ENCODE measurements around the gene ZBTB14. TPM values are rescaled to one million over a fixed set of nuclear protein-coding genes. Genes with fewer than 3 reads are reported as not detected.
A peak's percentile ranks its signal among the peaks of the same experiment; 100 is the strongest.

ZBTB14 gene
- total RNA-seq (2014; rRNA removed; shearing (Covaris generic)): 7.4 and 21.9 TPM in 2 replicates

DNA sequence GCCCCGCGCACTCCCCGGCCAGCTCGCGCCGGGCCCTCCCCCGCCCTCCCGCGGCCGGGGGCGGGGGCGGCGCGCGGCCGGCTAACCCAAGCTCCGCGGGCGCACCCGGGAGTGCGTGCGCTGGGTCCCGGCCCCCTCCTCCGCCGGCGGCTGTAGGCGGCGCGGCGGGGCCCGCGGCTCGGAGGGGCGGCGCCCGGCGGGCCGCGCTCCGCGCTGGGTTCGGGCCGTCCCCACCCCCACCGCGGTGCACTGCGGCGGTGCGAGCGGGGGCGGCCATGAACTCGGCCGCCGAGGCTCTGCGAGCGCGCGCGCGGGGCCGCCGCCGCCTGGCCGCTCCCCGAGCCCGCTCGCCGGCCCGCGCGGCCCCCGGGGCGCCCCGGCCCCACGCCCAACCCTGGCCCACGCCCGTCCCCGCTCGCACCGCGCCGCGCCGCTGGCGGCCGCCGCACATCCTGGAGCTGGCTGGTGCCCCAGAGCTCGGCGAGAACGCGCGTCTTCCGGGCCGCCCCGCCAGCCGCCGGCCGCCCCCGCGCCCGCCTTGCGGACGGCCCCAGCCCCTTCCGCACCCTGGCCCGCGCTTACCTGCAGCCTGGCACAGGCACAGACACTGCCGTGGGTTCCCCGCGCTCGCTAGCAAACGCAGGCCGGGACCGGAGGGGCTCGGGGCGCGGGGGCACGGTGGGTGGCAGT lies at the start of gene ZBTB14:
Gene ZBTB14, minus strand, starts transcription at position 496 of the 690 bp plus-strand sequence. CDS start 2,480 bp downstream, outside the sequence.
- in situ Hi-C loops (cut with HindIII; ENCODE audit: low sequenced_read_pairs): no loop called here
- DNase-seq (ENCODE audit: low spot score): peak; percentile 32

GRCh38 chr18:5339202-5339834 lies 43.8 kb upstream of the ZBTB14 start:
- in situ Hi-C loops (cut with HindIII; ENCODE audit: low sequenced_read_pairs): no loop called here
- no peak for DNase-seq (ENCODE audit: low spot score)

DNA sequence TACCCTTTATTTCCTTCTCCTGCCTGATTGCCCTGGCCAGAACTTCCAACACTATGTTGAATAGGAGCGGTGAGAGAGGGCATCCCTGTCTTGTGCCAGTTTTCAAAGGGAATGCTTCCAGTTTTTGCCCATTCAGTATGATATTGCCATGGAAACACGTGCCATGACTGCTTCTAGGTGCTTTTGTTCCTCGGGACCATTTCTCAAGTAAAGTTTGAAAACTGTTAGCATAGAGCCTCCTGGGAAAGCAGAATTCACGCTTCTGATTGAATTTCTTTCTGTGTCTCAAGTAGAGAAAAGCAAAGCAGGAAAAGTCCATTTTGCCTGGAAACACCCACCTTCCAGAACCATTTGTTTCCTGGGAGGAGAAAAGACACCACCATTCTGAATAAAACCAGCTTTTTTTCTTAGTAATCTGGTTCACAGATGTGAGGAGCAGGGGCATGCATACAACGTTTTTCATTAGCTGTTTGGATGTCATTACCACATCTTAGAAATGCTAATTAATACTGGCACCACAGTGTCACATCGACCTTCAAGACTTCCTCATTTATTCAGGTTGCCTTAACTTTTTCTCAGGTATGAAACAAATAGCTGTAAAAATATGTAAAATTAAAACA lies 39.0 kb upstream of the ZBTB14 start:
- no peak for DNase-seq (ENCODE audit: low spot score)
- in situ Hi-C loops (cut with HindIII; ENCODE audit: low sequenced_read_pairs): no loop called here

DNA sequence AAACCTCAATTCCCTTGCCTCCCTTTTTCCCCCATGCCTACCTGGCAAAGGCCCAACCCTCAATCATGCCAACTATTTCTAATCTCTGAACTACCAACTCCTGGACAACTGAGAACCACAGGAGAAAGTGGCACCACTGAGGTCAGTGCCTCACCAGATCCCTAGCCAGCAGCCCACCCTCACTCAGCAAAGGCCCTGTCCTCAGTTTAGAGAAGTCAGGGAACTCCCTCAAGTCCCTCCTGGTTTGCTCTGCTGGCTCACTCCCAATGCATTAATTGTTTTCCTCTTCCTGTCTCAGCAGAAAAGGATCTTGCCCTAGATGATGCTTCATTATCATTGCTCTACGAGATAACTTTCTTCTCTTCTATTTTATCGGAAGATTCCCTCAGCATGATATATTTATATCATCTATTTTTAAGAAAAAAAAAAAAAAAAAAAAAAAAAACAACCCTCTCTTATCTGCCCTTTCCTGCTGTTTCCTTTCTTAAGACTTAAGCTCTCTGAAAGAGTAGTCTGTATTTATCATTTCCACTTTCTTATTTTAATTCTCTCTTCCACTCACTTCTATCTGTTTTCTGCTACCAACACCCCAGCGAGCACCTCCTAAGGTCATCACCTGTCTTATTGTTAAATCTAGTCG lies 22.7 kb upstream of the ZBTB14 start:
- DNase-seq (ENCODE audit: low spot score): no peak
- in situ Hi-C loops (cut with HindIII; ENCODE audit: low sequenced_read_pairs): no loop called here

DNA sequence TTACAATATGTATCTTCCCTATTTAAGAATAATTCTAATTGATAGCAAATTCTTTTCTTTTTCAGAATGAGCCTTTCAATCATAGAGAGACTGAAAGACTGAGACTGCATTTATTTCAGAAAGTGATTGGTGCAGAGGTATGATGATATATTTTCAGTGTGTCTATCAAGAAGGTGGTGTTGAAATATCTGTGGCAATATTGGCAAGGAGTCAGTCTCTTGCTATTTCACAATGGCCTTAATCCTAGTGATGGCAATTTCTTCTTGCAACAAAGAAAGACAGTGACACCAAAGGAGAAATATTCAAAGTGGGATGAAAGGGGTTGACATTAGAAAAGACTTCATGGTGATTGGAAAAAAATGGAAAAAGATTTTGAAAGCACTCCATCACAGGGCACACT lies 21.7 kb upstream of the ZBTB14 start:
- no peak for DNase-seq (ENCODE audit: low spot score)
- in situ Hi-C loops (cut with HindIII; ENCODE audit: low sequenced_read_pairs): no loop called here

DNA sequence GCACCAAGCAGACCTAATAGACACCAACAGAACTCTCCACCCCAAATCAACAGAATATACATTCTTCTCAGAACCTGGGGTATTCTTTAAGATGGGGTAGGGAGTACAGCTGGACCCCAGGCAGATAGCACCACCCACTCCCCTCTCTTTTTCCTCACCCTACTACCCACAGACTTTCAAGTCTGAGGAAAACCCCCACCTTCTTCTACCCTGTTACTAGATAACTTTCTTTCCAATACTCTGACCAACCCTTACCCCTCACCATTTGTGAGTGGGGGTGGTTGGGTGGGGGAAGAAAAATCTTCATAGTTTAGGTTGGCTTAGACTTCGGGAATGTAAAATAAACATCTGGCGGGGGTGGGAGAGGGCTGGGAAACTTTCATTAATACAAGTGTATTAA lies 20.3 kb upstream of the ZBTB14 start:
- no peak for DNase-seq (ENCODE audit: low spot score)
- in situ Hi-C loops (cut with HindIII; ENCODE audit: low sequenced_read_pairs): no loop called here

- peak; percentile 47 for DNase-seq (ENCODE audit: low spot score)
- in situ Hi-C loops (cut with HindIII; ENCODE audit: low sequenced_read_pairs): no loop called here
Measured at GRCh38 chr18:5311301-5311989, 15.9 kb upstream of the ZBTB14 start.

GRCh38 chr18:5309888-5310470 lies 14.5 kb upstream of the ZBTB14 start:
- in situ Hi-C loops (cut with HindIII; ENCODE audit: low sequenced_read_pairs): no loop called here
- no peak for DNase-seq (ENCODE audit: low spot score)

GRCh38 chr18:5305835-5306234 lies 10.3 kb upstream of the ZBTB14 start:
- DNase-seq (ENCODE audit: low spot score): no peak
- in situ Hi-C loops (cut with HindIII; ENCODE audit: low sequenced_read_pairs): no loop called here

DNA sequence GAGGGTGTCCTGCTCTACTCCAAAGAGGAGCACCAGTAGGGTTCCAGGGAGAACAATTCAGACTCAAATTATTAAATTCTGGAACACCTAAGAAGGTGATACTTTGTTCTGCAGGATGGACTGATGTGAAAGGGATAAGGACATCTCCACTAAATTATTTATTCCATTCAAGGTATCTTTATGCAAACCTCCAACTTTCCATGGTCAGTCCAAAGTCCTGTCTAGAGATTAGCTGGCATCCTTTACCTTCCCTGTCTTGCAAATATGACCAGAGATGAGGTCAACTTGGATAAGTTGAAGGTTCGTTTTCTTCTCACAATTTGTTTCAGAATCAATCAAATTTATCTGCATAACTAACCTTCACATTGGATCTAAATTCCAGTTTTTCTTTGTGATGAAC lies 8.7 kb upstream of the ZBTB14 start:
- DNase-seq (ENCODE audit: low spot score): no peak
- in situ Hi-C loops (cut with HindIII; ENCODE audit: low sequenced_read_pairs): no loop called here

DNA sequence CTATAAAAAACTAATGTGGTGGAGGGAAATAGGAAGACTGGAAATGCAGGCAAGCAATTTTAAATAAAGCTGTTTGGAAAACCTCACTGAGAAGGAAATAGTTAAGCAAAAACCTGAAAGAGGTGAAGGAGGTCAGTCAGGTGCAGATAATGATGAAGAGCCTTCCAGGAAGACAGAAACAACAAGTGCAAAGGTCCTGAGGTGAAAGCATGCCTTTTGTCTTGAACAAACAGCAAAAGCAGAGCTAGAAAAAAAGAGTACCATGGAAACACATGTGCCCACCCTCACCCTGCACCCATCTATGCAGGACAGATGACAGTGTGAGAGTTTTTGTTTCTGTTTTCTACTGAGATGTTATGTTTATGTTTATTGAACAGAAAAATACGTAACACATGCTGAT lies 8.1 kb upstream of the ZBTB14 start:
- DNase-seq (ENCODE audit: low spot score): no peak
- in situ Hi-C loops (cut with HindIII; ENCODE audit: low sequenced_read_pairs): no loop called here

- no peak for DNase-seq (ENCODE audit: low spot score)
- in situ Hi-C loops (cut with HindIII; ENCODE audit: low sequenced_read_pairs): no loop called here
Measured at GRCh38 chr18:5302606-5303005, 7.1 kb upstream of the ZBTB14 start.

DNA sequence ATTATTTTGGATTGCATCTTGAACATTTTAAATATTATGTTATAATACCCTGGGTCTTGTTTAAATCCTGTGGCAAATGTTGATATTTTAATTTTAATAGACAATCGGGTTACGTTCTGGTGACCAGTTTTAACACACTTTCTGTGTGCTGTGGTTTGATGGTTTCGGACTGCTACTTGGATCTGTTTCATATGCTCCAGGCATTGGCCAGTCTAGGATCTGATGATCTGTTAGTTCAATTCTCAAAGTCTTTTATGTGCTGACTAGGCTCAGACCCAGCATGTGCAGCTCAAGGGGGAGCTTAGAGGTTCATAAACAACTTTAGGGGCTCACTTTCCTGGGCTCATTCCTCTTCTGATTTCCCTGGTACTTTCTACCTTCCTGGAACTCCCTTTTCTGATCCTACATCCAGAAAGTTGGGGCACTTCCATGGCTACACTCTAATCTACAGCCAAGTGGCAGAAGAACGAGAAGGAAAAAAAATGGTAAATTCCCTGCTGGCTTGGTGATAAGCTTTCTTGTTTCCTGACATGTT lies 5.0 kb upstream of the ZBTB14 start:
- DNase-seq (ENCODE audit: low spot score): no peak
- in situ Hi-C loops (cut with HindIII; ENCODE audit: low sequenced_read_pairs): no loop called here

- in situ Hi-C loops (cut with HindIII; ENCODE audit: low sequenced_read_pairs): no loop called here
- no peak for DNase-seq (ENCODE audit: low spot score)
Measured at GRCh38 chr18:5298156-5298852, 2.8 kb upstream of the ZBTB14 start.

DNA sequence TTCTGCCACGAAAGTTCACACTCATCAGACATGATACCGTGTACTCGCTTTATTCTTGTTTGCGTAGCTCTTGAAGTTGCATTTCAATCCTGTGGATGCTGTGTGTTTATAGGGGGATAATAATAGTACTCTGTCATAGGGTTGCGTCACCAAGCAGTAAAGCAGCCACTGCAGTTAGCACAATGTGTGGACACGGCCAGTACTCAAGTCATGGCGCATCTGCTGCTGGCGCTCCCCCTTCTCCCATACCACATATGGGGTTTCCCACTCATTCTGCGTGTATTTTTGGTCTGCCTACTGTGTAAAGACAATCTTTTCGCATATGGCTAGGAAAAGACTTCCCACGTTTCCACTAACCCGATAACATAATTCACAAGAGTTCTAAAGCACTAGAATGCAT lies 2.1 kb upstream of the ZBTB14 start:
- in situ Hi-C loops (cut with HindIII; ENCODE audit: low sequenced_read_pairs): no loop called here
- no peak for DNase-seq (ENCODE audit: low spot score)

DNA sequence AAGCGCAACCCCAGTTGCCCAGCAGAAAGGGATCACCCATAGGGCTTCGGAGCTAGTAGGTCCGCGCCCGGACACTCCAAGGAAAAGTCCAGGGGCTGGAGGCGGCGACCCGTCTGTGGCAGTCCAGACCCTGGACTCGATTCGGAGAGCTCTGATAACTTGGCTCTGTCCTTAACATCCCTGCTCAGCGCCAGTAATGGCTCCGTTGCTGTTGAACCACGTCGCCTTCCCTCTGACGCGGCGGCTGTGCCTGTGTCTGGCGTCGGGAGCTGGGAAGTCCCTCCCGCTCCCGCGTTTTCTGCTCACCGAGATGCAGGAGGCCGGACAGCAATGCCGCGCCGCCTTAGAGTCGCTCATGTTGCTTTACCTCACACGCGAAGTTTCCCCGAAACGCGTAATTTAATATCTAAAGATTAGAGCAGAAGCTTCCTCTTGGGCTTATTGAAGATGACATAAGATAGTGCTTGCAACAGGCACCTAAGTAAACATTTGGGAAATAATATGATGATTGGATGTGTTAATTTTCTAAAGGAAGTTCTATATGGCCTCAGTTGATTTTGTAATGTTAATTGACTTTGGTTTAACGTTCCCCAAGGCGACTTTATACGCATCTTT lies 1.3 kb upstream of the ZBTB14 start:
- in situ Hi-C loops (cut with HindIII; ENCODE audit: low sequenced_read_pairs): no loop called here
- peak; percentile 89 for DNase-seq (ENCODE audit: low spot score)

GRCh38 chr18:5295981-5296705 lies 617 bp upstream of the ZBTB14 start:
- in situ Hi-C loops (cut with HindIII; ENCODE audit: low sequenced_read_pairs): no loop called here
- DNase-seq (ENCODE audit: low spot score): peak; percentile 89
